ENCODE data around the gene KRT2. TPM values are rescaled to one million over a fixed set of nuclear protein-coding genes. Genes with fewer than 3 reads are reported as not detected.

The KRT2 gene
- total RNA-seq, 4 donors from 2014 or later, result 1.3 TPM; not detected in 3

- Histone ChIP-seq H3K36me3 (no peaks in the 10 kb centered on the region), H3K27me3 (no peaks in the 10 kb centered on the region), H3K9me3 (no peaks in the 10 kb centered on the region), H3K4me3 (replicated peaks in 1 of 3) (no peak overlapping the region), H3K27ac (no peak overlapping the region), H3K4me1 (peaks cover 0 to under 1% of the 10 kb centered on the region in 2 donors)
- DNase-seq, result no peak
- 87 to 90% methylated on average over 7 of the region's 7 CpGs for WGBS, 2 donors
- intact Hi-C loops (cut with DNase I), result no loop called here
- TF ChIP-seq POLR2A (IDR thresholded peaks at IDR 0.05), result no peak
- TF ChIP-seq, protein P1, sequence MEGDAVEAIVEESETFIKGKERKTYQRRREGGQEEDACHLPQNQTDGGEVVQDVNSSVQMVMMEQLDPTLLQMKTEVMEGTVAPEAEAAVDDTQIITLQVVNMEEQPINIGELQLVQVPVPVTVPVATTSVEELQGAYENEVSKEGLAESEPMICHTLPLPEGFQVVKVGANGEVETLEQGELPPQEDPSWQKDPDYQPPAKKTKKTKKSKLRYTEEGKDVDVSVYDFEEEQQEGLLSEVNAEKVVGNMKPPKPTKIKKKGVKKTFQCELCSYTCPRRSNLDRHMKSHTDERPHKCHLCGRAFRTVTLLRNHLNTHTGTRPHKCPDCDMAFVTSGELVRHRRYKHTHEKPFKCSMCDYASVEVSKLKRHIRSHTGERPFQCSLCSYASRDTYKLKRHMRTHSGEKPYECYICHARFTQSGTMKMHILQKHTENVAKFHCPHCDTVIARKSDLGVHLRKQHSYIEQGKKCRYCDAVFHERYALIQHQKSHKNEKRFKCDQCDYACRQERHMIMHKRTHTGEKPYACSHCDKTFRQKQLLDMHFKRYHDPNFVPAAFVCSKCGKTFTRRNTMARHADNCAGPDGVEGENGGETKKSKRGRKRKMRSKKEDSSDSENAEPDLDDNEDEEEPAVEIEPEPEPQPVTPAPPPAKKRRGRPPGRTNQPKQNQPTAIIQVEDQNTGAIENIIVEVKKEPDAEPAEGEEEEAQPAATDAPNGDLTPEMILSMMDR (IDR thresholded peaks at IDR 0.05), result no peak
Measured at GRCh38 chr12:52645120-52645761, 6.8 kb downstream of the KRT2 start.

- Histone ChIP-seq H3K27ac (no peak overlapping the region), H3K27me3 (no peaks in the 10 kb centered on the region), H3K4me1 (no peaks in the 10 kb centered on the region), H3K36me3 (no peaks in the 10 kb centered on the region), H3K4me3 (replicated peaks in 1 of 3) (no peak overlapping the region), H3K9me3 (no peaks in the 10 kb centered on the region)
- 95 to 98% methylated on average over 6 of the region's 6 CpGs for WGBS, 2 donors
- TF ChIP-seq, protein P1 (IDR thresholded peaks at IDR 0.05), result no peak
- TF ChIP-seq POLR2A (IDR thresholded peaks at IDR 0.05), result no peak
- intact Hi-C loops (cut with DNase I), result no loop called here
- DNase-seq, result no peak
Measured at GRCh38 chr12:52644078-52644415, 8.0 kb downstream of the KRT2 start.

DNA sequence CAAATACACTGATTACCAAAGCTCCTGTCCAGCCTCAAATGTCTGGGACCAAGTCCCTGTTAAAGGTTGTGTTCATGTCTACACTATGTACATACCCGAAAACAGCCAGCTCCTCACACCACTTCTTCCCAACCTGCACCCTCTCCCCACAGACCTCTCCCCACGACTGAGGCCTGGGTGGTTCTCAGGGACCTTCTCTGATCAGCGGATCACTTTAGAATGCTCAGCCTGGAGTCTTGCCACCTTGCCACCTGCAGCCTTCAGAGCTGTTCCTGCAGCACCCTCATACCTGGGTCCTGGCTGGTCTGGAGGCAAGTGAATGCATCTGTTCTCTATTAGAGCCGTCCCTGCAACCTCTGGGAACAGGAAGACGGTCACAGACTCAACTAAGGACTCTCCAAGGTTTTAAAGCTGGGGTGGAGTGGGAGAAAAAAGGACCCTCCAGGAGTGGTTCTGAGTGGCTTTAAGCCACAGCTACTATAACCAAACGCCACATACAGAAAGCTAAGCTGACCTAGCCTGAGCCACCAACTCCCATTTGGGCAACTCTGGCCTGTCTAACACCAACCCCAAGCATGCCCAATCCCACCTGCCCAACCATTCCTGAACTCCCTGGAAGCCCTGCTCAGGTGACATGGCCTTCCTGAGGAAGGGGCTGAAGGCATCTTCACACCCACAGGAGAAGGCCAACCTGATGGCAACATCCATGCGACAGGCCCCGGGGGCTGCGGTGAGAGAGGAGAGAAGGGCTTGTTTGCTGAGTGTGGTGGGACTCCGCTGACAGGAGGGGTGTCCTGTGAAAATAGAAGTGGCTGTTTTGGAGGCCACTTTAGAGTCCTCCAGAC, 8.6 kb downstream of the KRT2 start:
- Histone ChIP-seq H3K36me3 (no peaks in the 10 kb centered on the region), H3K4me1 (no peaks in the 10 kb centered on the region), H3K9me3 (no peaks in the 10 kb centered on the region), H3K27me3 (no peaks in the 10 kb centered on the region), H3K27ac (no peak overlapping the region), H3K4me3 (replicated peaks in 1 of 3) (no peak overlapping the region)
- no peak for TF ChIP-seq POLR2A (IDR thresholded peaks at IDR 0.05)
- TF ChIP-seq, protein P1 (IDR thresholded peaks at IDR 0.05), result no peak
- WGBS, 2 donors, result 88 to 89% methylated on average over 10 of the region's 10 CpGs
- intact Hi-C loops (cut with DNase I), result no loop called here
- no peak for DNase-seq

- Histone ChIP-seq H3K27ac (no peak overlapping the region), H3K36me3 (no peaks in the 10 kb centered on the region), H3K9me3 (no peaks in the 10 kb centered on the region), H3K4me1 (no peaks in the 10 kb centered on the region), H3K4me3 (replicated peaks in 1 of 3) (no peak overlapping the region), H3K27me3 (no peaks in the 10 kb centered on the region)
- TF ChIP-seq POLR2A (IDR thresholded peaks at IDR 0.05), result no peak
- TF ChIP-seq, protein P1 (IDR thresholded peaks at IDR 0.05), result no peak
- DNase-seq, result no peak
- intact Hi-C loops (cut with DNase I), result no loop called here
- WGBS, 2 donors, result 67 to 78% methylated on average over 4 of the region's 4 CpGs
Measured at GRCh38 chr12:52641468-52641867, 10.5 kb downstream of the KRT2 start.

DNA sequence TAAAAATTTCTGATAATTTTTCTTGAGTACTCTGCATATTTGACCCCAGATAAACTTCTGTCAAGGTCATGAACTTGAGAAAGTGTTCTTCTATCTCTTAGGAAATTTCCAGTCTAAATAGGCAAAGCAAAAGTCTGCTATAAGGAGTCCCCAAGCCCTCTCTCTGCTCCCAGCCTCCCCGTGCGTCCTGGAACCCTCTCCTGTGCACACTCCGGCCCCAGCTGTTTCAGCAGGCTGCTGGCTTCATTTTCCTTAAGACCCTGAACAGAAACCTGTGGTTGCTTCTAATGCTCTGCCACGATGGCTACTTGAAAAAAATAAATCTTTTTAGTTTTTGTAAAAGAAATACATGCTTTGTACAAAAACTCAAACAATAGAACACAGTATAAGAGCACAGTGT, 14.7 kb downstream of the KRT2 start:
- intact Hi-C loops (cut with DNase I), result no loop called here
- H3K27me3 ChIP-seq, result no peaks in the 10 kb centered on the region
- no peak overlapping the region for H3K27ac ChIP-seq
- DNase-seq, result no peak
- 81 to 86% methylated on average over 4 of the region's 4 CpGs for WGBS, 2 donors
- H3K36me3 ChIP-seq, result no peaks in the 10 kb centered on the region
- no peaks in the 10 kb centered on the region for H3K4me1 ChIP-seq
- H3K4me3 ChIP-seq (replicated peaks in 1 of 3), result no peak overlapping the region
- TF ChIP-seq POLR2A (IDR thresholded peaks at IDR 0.05), result no peak
- TF ChIP-seq, protein P1 (IDR thresholded peaks at IDR 0.05), result no peak
- H3K9me3 ChIP-seq, result no peaks in the 10 kb centered on the region

Data from thyroid gland (tissue), 4 donors.